Liver (tissue), 3 donors: ENCODE measurements around the gene PHF21B.

ENCODE experiments used
- TAF1 ChIP-seq: conservative IDR thresholded peaks from 2 replicates; pipeline ENCODE4 v1.6.1; 2016; ENCODE audit warnings: antibody characterized with exemption, mild to moderate bottlenecking
- TF ChIP-seq, protein P1 (sequence below): fragments of 150-350 bp; IDR thresholded peaks from 2 replicates; pipeline ENCODE4 v1.5.1; 2017; ENCODE audit warnings: improper control_type of control experiment, low read depth, low read length; ENCODE audit not compliant: missing input control
- donor health status: healthy.
- donor health status: healthy.

DNA sequence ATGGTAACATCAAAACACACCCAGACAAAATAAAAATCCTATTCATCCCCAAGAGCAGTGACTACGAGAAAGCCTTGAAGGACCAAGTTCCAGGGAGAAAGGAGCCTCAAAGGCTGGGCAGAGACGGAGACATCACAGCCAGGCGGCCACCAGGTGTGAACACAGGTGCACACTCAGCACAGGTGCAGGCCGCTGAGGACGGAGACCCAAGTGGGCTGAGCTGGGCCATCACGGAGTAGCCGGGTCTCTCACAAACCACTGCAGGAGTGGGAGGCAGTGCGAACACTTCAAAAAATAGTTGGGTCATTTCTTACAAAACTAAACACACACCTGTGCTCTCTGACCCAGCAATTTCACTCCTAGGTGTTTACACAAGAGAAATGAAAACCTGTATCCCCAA lies 72.6 kb downstream of the PHF21B start:
- TF ChIP-seq TAF1, result no peak
- TF ChIP-seq, protein P1, sequence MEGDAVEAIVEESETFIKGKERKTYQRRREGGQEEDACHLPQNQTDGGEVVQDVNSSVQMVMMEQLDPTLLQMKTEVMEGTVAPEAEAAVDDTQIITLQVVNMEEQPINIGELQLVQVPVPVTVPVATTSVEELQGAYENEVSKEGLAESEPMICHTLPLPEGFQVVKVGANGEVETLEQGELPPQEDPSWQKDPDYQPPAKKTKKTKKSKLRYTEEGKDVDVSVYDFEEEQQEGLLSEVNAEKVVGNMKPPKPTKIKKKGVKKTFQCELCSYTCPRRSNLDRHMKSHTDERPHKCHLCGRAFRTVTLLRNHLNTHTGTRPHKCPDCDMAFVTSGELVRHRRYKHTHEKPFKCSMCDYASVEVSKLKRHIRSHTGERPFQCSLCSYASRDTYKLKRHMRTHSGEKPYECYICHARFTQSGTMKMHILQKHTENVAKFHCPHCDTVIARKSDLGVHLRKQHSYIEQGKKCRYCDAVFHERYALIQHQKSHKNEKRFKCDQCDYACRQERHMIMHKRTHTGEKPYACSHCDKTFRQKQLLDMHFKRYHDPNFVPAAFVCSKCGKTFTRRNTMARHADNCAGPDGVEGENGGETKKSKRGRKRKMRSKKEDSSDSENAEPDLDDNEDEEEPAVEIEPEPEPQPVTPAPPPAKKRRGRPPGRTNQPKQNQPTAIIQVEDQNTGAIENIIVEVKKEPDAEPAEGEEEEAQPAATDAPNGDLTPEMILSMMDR, result no peak
